ENCODE measurements around the gene ESF1. TPM values are rescaled to one million over a fixed set of nuclear protein-coding genes. Genes with fewer than 3 reads are reported as not detected.

The ESF1 gene
- total and polyA plus RNA-seq, 7 donors, result 7.2 to 20.5 (median 14.0) TPM

GRCh38 chr20:13681248-13682125 is 103.2 kb downstream of the ESF1 start:
- intact Hi-C loops (cut with DNase I), result no loop called here
- H3K27ac ChIP-seq, result no peak overlapping the region
- 77 to 87% methylated on average over 4 of the region's 4 CpGs for WGBS, 2 donors
- no peak for TF ChIP-seq POLR2A (IDR thresholded peaks at IDR 0.05)
- no peak for TF ChIP-seq EP300 (IDR thresholded peaks at IDR 0.05)
- TF ChIP-seq POLR2AphosphoS5 (IDR thresholded peaks at IDR 0.05), result no peak
- TF ChIP-seq CTCF (IDR thresholded peaks at IDR 0.05), result no peak
- DNase-seq, result no peak
- H3K4me1 ChIP-seq, result no peaks in the 10 kb centered on the region
- no peaks in the 10 kb centered on the region for H3K9me3 ChIP-seq
- no peaks in the 10 kb centered on the region for H3K36me3 ChIP-seq
- H3K4me3 ChIP-seq, result no peak overlapping the region
- H3K27me3 ChIP-seq, result no peaks in the 10 kb centered on the region

- TF ChIP-seq POLR2AphosphoS5 (IDR thresholded peaks at IDR 0.05) (no peak), EP300 (IDR thresholded peaks at IDR 0.05) (no peak), CTCF (IDR thresholded peaks at IDR 0.05) (no peak), POLR2A (IDR thresholded peaks at IDR 0.05) (no peak)
- Histone ChIP-seq H3K27ac (no peak overlapping the region), H3K4me1 (no peaks in the 10 kb centered on the region), H3K27me3 (no peaks in the 10 kb centered on the region), H3K36me3 (no peaks in the 10 kb centered on the region), H3K9me3 (no peaks in the 10 kb centered on the region), H3K4me3 (no peak overlapping the region)
- DNase-seq, result no peak
- intact Hi-C loops (cut with DNase I), result no loop called here
- 85 to 88% methylated on average over 1 of the region's 1 CpG for WGBS, 2 donors
Measured at GRCh38 chr20:13678944-13679343, 105.8 kb downstream of the ESF1 start.

- intact Hi-C loops (cut with DNase I), result no loop called here
- WGBS, 2 donors, result 79 to 88% methylated on average over 4 of the region's 4 CpGs
- Histone ChIP-seq H3K9me3 (no peaks in the 10 kb centered on the region), H3K4me1 (peaks cover 0 to 2% (median 0%) of the 10 kb centered on the region in 4 donors), H3K4me3 (no peak overlapping the region), H3K36me3 (no peaks in the 10 kb centered on the region), H3K27me3 (no peaks in the 10 kb centered on the region), H3K27ac (no peak overlapping the region)
- DNase-seq, result no peak
- TF ChIP-seq POLR2AphosphoS5 (IDR thresholded peaks at IDR 0.05) (no peak), POLR2A (IDR thresholded peaks at IDR 0.05) (no peak), CTCF (IDR thresholded peaks at IDR 0.05) (no peak), EP300 (IDR thresholded peaks at IDR 0.05) (no peak)
Measured at GRCh38 chr20:13677241-13677640, 107.5 kb downstream of the ESF1 start.

- intact Hi-C loops (cut with DNase I), result no loop called here
- Histone ChIP-seq H3K4me1 (peaks cover 0 to 5% (median 2%) of the 10 kb centered on the region in 4 donors), H3K4me3 (no peak overlapping the region), H3K9me3 (no peaks in the 10 kb centered on the region), H3K27me3 (no peaks in the 10 kb centered on the region), H3K27ac (no peak overlapping the region), H3K36me3 (no peaks in the 10 kb centered on the region)
- no peak for DNase-seq
- TF ChIP-seq CTCF (IDR thresholded peaks at IDR 0.05) (no peak), EP300 (IDR thresholded peaks at IDR 0.05) (no peak)
- 94 to 97% methylated on average over 3 of the region's 3 CpGs for WGBS, 2 donors
Measured at GRCh38 chr20:13676682-13677081, 108.0 kb downstream of the ESF1 start.

All from sigmoid colon (tissue), 7 donors.